HepG2 (cell line): ENCODE results near the gene KCND3. TPM values are rescaled to one million over a fixed set of nuclear protein-coding genes. Genes with fewer than 3 reads are reported as not detected.

ENCODE experiments used
- ATAC-seq: fragments of 200-7000 bp; cut with Tn5 transposase; 3 replicates; pipeline ENCODE4 v1.9.1; 2020; ENCODE audit warnings: mild to moderate bottlenecking, moderate library complexity
- BruUV-seq: library from RNA; stranded (reverse); fragments of 400-500 nt; replicated peaks from 2 replicates; lab custom pipeline; 2021; lab: Mats Ljungman, UMichigan
- CTCF ChIA-PET: fragments of 300-600 bp; formaldehyde crosslinking; extraction: SDS; loops from one replicate; lab custom pipeline; 2021; ENCODE audit warnings: low total read pairs, inconsistent platforms, low intra/inter-chr PET ratio; lab: Yijun Ruan, JAX
- POLR2A ChIA-PET: fragments of 350-600 bp; sonication (Branson Sonifier 250); formaldehyde crosslinking; loops from one replicate; lab custom pipeline; 2020; ENCODE audit warnings: antibody characterized with exemption, inconsistent platforms; lab: Yijun Ruan, JAX
- DNase-seq: peaks from one replicate; pipeline ENCODE4 v3.0.0-alpha.2; 2015; ENCODE audit warnings: low spot score
- FAIRE-seq: peaks from 3 replicates; lab custom pipeline; 2011; peaks lifted over from hg19 to GRCh38; lab: Jason Lieb, UNC
- H2AFZ ChIP-seq: one replicate; pipeline ENCODE4 v1.6.1; 2011; ENCODE audit warnings: low read length, inconsistent platforms
- H3K27ac ChIP-seq: fragments of 300-600 bp; 3 replicates; pipeline ENCODE4 v1.8.0; 2011; ENCODE audit warnings: mixed run types, mild to moderate bottlenecking, mixed read lengths, low read length, inconsistent platforms; ENCODE audit not compliant: insufficient read depth; ENCODE audit errors: extremely low read length
- H3K27me3 ChIP-seq, 2 experiments: fragments of 200-600 bp in 1 of 2; 2 replicates in 1 of 2; 3 replicates in 1 of 2; pipeline versions ENCODE4 v1.6.0 to v1.8.0; 2011; ENCODE audit warnings: low read length in 2 of 2, mild to moderate bottlenecking in 2 of 2, moderate library complexity in 2 of 2, inconsistent platforms in 1 of 2; ENCODE audit not compliant: insufficient read depth in 2 of 2, control insufficient read depth in 1 of 2
- H3K36me3 ChIP-seq, 2 experiments: fragments of 200-600 bp in 1 of 2; replicated peaks in 1 of 2; 2 replicates in 1 of 2; 3 replicates in 1 of 2; pipeline versions ENCODE4 v1.5.1 to v1.8.0; 2011; ENCODE audit warnings: low read length in 2 of 2, inconsistent platforms in 1 of 2; ENCODE audit not compliant: insufficient read depth in 2 of 2, control insufficient read depth in 1 of 2
- H3K4me1 ChIP-seq: 2 replicates; pipeline ENCODE4 v1.5.1; 2012; ENCODE audit warnings: low read length, inconsistent platforms; ENCODE audit not compliant: insufficient read depth
- H3K4me2 ChIP-seq: 2 replicates; pipeline ENCODE4 v1.6.0; 2011; ENCODE audit warnings: low read depth, low read length, inconsistent platforms
- H3K4me3 ChIP-seq, 3 experiments: fragments of 200-600 bp in 1 of 3; sonication (generic), shearing (Covaris generic) in 1 of 3; replicated peaks in 1 of 3; 2 replicates each; pipeline ENCODE4 v1.5.1; 2011 to 2016; ENCODE audit warnings: low read length in 3 of 3, inconsistent platforms in 2 of 3, low read depth in 2 of 3, mild to moderate bottlenecking in 2 of 3, control low read depth in 1 of 3, mixed read lengths in 1 of 3; ENCODE audit not compliant: insufficient read depth in 1 of 3
- H3K79me2 ChIP-seq: one replicate; pipeline ENCODE4 v1.6.1; 2011; ENCODE audit warnings: low read length, inconsistent platforms; ENCODE audit not compliant: insufficient read depth
- H3K9ac ChIP-seq: 2 replicates; pipeline ENCODE4 v1.6.0; 2011; ENCODE audit warnings: mild to moderate bottlenecking, low read depth, low read length, inconsistent platforms; ENCODE audit not compliant: insufficient read depth
- H3K9me3 ChIP-seq: 2 replicates; pipeline ENCODE4 v1.5.1; 2012; ENCODE audit warnings: mild to moderate bottlenecking, low read length
- H4K20me1 ChIP-seq: 2 replicates; pipeline ENCODE4 v1.6.0; 2011; ENCODE audit warnings: inconsistent platforms, mild to moderate bottlenecking, low read length, moderate library complexity; ENCODE audit not compliant: insufficient read depth
- ATF2 ChIP-seq: sonication (generic); formaldehyde crosslinking; IDR thresholded peaks from 2 replicates; pipeline ENCODE4 v1.4.0; 2020; ENCODE audit warnings: missing genetic modification reagents
- BCL3 ChIP-seq: sonication (generic); formaldehyde crosslinking; IDR thresholded peaks from 2 replicates; pipeline ENCODE4 v1.5.1; 2020; ENCODE audit warnings: mild to moderate bottlenecking, missing genetic modification reagents, moderate library complexity
- GABPA ChIP-seq, 2 experiments: IDR thresholded peaks; 2 replicates each; pipeline ENCODE4 v1.6.1; 2011 to 2016; ENCODE audit warnings: low read depth in 2 of 2, low read length in 1 of 2, missing biosample characterization in 1 of 2, missing genetic modification characterization in 1 of 2
- GABPB1 ChIP-seq: IDR thresholded peaks from 2 replicates; pipeline ENCODE4 v1.6.1; 2016; ENCODE audit warnings: mild to moderate bottlenecking, missing genetic modification reagents, moderate library complexity, missing compliant biosample characterization
- HDAC1 ChIP-seq: sonication (generic); formaldehyde crosslinking; IDR thresholded peaks from 2 replicates; pipeline ENCODE4 v1.5.1; 2020; ENCODE audit warnings: mild to moderate bottlenecking, missing genetic modification reagents
- KLF6 ChIP-seq: IDR thresholded peaks from 2 replicates; pipeline ENCODE4 v1.8.0; 2016; ENCODE audit warnings: missing biosample characterization, missing genetic modification reagents
- MED13 ChIP-seq: sonication (generic); formaldehyde crosslinking; IDR thresholded peaks from 2 replicates; pipeline ENCODE4 v1.5.0; 2020; ENCODE audit warnings: missing genetic modification reagents
- MXD3 ChIP-seq: IDR thresholded peaks from 2 replicates; pipeline ENCODE4 v1.6.1; 2016; ENCODE audit warnings: mild to moderate bottlenecking, missing biosample characterization, missing genetic modification reagents
- RBM39 ChIP-seq: fragments of 200-400 bp; formaldehyde crosslinking; IDR thresholded peaks from one replicate; pipeline ENCODE4 v1.6.1; 2018; ENCODE audit warnings: antibody characterized with exemption, mild to moderate bottlenecking, low read depth, low read length; ENCODE audit not compliant: poor library complexity, severe bottlenecking
- RNF2 ChIP-seq: fragments of 450-650 bp; conservative IDR thresholded peaks from 2 replicates; pipeline ENCODE4 v1.6.1; 2016; ENCODE audit warnings: low read depth
- SKI ChIP-seq: fragments of 450-650 bp; IDR thresholded peaks from one replicate; pipeline ENCODE4 v1.6.1; 2018; ENCODE audit warnings: mild to moderate bottlenecking; ENCODE audit not compliant: partially characterized antibody
- SMAD3 ChIP-seq: sonication (generic); formaldehyde crosslinking; IDR thresholded peaks from 2 replicates; pipeline ENCODE4 v1.4.0; 2020; ENCODE audit warnings: missing genetic modification reagents
- TAF1 ChIP-seq: sonication (generic); formaldehyde crosslinking; IDR thresholded peaks from 2 replicates; pipeline ENCODE4 v1.4.0; 2020; ENCODE audit warnings: missing genetic modification reagents
- WGBS: methylation state at CpG from one replicate; pipeline ENCODE4 v1.1.6; 2017; ENCODE audit warnings: low lambda C conversion rate; 5-methylcytosine and 5-hydroxymethylcytosine counted together
- in situ Hi-C: cut with HindIII; loops from 2 replicates; pipeline ENCODE4 v1.10.0; 2017; ENCODE audit warnings: low pct_unique_long_range_greater_than_20kb; ENCODE audit not compliant: extremely low pct_ligation_motif_present
- intact Hi-C: fragments of 100-400 bp; cut with micrococcal nuclease; formaldehyde crosslinking; loops from one replicate; pipeline ENCODE4 v1.10.0; 2022; ENCODE audit not compliant: unreplicated experiment
- polyA plus RNA-seq, 8 experiments: library from polyadenylated mRNA; depleted of rRNA in 3 of 8; stranded (reverse) in 7 of 8; unstranded in 1 of 8; fragments of >200 nt; fragmentation: Illumina TruSeq in 4 of 8; extraction: Trizol in 4 of 8; gene quantifications; 2 replicates each; pipeline versions ENCODE4 v1.2.1 to v1.2.3, GENCODE V29; 2011 to 2016; ENCODE audit warnings: low read depth in 4 of 8, missing spikeins in 1 of 8, mixed read lengths in 1 of 8; ENCODE audit not compliant: insufficient read depth in 1 of 8
- total RNA-seq, 5 experiments: library from RNA; depleted of rRNA; stranded (reverse); fragments of >200 nt; fragmentation: Illumina TruSeq; extraction: Trizol; gene quantifications; 2 replicates each; pipeline ENCODE4 v1.2.3, GENCODE V29; 2016; ENCODE audit warnings: low read depth in 1 of 5

Gene KCND3
- total and polyA plus RNA-seq, 2 of the 13 experiments (the other 11 are each of a cell fraction or from before 2014, with no cell fraction given), result 0.04 TPM; not detected in 1

- FAIRE-seq, result peak; percentile 75
- H3K4me2 ChIP-seq, result peak within 1 kb of the TSS; percentile 89
- H3K9me3 ChIP-seq, result no peaks in the 10 kb centered on the region
- no peaks in the 10 kb centered on the region for H4K20me1 ChIP-seq
- H3K9ac ChIP-seq, result peak within 1 kb of the TSS; percentile 91
- H3K4me1 ChIP-seq, result peaks cover 46% of the 10 kb centered on the region
- peaks cover 0 to 10% of the 10 kb centered on the region in 2 experiments; a peak in 4 of 5 replicates for H3K36me3 ChIP-seq
- CTCF ChIA-PET, result interaction anchor here (1.9 kb wide), 1 partner anchor 40 kb away, joined by 19 read pairs; no protein-coding TSS in a partner anchor
- in situ Hi-C loops (loop anchor here (5.0 kb wide), 1 partner anchor 33 kb away; no protein-coding TSS in a partner anchor), intact Hi-C loops (loop anchor here (1.0 kb wide), 1 partner anchor 12 kb away; no protein-coding TSS in a partner anchor)
- peak; percentile 94 for ATAC-seq
- BruUV-seq, result no TSS peak
- H3K4me3 ChIP-seq, result peak within 1 kb of the TSS; percentile 80 to 96 (median 87)
- POLR2A ChIA-PET, result interaction anchor here (0.6 to 3.4 kb wide), 5 partner anchors 12 to 220 kb away, joined by 3 to 22 read pairs (median 4); partner anchors contain the start of gene INKA2
- H3K79me2 ChIP-seq, result peaks cover 23% of the 10 kb centered on the region
- no peaks in the 10 kb centered on the region; a peak in 1 of 5 replicates for H3K27me3 ChIP-seq
- peak; percentile 94 for DNase-seq
- H3K27ac ChIP-seq, result peak within 1 kb of the TSS; percentile 83
- peak within 1 kb of the TSS; percentile 71 for H2AFZ ChIP-seq
- 1% methylated on average over 37 of the region's 67 CpGs for WGBS
- TF ChIP-seq SMAD3, result no peak
- no peak for TF ChIP-seq MED13 (CRISPR knock-in tag)
- TF ChIP-seq HDAC1 (CRISPR knock-in tag), result peak; percentile 97
- TF ChIP-seq RNF2, result peak; percentile 92; the same call in 1 of the 2 replicates
- no peak for TF ChIP-seq MXD3 (CRISPR knock-in tag)
- peak; percentile 94 for TF ChIP-seq KLF6 (CRISPR knock-in tag)
- TF ChIP-seq TAF1 (CRISPR knock-in tag), result peak; percentile 91
- peak; percentile 78 for TF ChIP-seq RBM39
- peak; percentile 61 for TF ChIP-seq SKI
- peak; percentile 92 for TF ChIP-seq GABPB1 (CRISPR knock-in tag)
- peak; percentile 70 for TF ChIP-seq GABPA (IDR thresholded peaks at IDR 0.05; ENCODE audit: low read depth, low read length)
- TF ChIP-seq GABPA (CRISPR knock-in tag; IDR thresholded peaks at IDR 0.05; ENCODE audit: low read depth), result peak; percentile 79
- peak; percentile 61; the same call in 1 of the 2 replicates for TF ChIP-seq ATF2 (CRISPR knock-in tag)
- TF ChIP-seq BCL3, result peak; percentile 75; the same call in 1 of the 2 replicates
Measured at GRCh38 chr1:111755331-111756123, 233.9 kb downstream of the KCND3 start, which contains the start of gene DDX20. Gene DDX20 (plus strand): TSS chr1:111755901. CDS start chr1:111755925, 24 bp downstream.
